Measurements from ENCODE around the gene RPS21. TPM values are rescaled to one million over a fixed set of nuclear protein-coding genes. Genes with fewer than 3 reads are reported as not detected.
A peak's percentile ranks its signal among the peaks of the same experiment; 100 is the strongest.

The RPS21 gene
- total and polyA plus RNA-seq, 2 of the 13 experiments (the other 11 are each of a cell fraction or from before 2014, with no cell fraction given): 2,647 to 11,063 TPM

DNA sequence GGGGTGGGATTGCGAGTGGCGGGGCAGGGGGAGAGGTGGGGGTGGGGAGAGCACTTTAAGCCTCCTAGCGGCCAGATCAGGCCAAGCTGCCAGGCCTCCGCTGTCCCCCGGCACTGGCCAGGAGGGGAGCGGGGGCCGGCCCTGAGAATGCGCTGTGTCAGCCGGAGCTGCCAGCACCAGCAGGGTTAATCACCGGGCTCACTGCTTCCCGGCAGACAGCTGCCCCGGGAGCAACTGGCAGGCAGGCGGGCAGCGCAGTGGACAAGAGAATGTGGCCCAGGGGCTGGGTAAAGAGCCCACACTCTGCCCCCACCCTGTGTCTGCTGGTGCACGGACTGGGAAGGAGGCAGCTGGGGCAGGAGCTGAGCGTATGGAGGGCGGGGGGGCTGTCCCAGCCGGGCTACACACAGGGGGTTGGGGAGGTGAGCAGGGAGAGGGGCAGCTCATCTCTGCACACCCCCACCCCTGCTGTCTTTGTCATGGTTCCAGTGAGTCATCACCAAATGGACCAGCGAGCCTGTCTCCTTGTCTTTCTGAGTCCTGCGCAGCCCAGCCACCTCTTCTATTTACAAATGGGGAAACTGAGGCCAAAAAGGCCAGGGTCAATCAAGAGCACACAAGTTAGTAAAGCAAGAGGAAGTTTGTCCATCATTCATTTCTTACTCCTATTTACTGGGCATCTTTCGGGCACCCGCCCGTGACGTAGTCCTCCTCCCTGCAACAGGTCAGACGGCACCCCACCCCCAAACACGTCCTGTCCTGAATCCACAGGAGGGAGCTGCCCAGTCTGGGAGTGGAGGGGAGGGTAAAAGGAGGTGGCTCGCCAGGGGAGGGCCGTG lies 17.7 kb upstream of the RPS21 start (continued):
- TF ChIP-seq ZNF33A (CRISPR knock-in tag; IDR thresholded peaks at IDR 0.05; ENCODE audit: borderline replicate concordance): no peak
- no peak for TF ChIP-seq PITX1 (CRISPR knock-in tag; IDR thresholded peaks at IDR 0.05)
- no peak for TF ChIP-seq TP53 (CRISPR knock-in tag; conservative IDR thresholded peaks at IDR 0.05)
- TF ChIP-seq, protein P1, sequence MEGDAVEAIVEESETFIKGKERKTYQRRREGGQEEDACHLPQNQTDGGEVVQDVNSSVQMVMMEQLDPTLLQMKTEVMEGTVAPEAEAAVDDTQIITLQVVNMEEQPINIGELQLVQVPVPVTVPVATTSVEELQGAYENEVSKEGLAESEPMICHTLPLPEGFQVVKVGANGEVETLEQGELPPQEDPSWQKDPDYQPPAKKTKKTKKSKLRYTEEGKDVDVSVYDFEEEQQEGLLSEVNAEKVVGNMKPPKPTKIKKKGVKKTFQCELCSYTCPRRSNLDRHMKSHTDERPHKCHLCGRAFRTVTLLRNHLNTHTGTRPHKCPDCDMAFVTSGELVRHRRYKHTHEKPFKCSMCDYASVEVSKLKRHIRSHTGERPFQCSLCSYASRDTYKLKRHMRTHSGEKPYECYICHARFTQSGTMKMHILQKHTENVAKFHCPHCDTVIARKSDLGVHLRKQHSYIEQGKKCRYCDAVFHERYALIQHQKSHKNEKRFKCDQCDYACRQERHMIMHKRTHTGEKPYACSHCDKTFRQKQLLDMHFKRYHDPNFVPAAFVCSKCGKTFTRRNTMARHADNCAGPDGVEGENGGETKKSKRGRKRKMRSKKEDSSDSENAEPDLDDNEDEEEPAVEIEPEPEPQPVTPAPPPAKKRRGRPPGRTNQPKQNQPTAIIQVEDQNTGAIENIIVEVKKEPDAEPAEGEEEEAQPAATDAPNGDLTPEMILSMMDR (CRISPR knock-in tag; IDR thresholded peaks at IDR 0.05): peak; percentile 65
- TF ChIP-seq, protein P2, sequence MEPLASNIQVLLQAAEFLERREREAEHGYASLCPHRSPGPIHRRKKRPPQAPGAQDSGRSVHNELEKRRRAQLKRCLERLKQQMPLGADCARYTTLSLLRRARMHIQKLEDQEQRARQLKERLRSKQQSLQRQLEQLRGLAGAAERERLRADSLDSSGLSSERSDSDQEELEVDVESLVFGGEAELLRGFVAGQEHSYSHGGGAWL (CRISPR knock-in tag; IDR thresholded peaks at IDR 0.05): peak; percentile 65
- 0 out of 2 replicates have a peak, but pooled peaks have one; percentile 80 for TF ChIP-seq KLF12 (CRISPR knock-in tag; IDR thresholded peaks at IDR 0.05; ENCODE audit: borderline replicate concordance)
- TF ChIP-seq, protein P3, sequence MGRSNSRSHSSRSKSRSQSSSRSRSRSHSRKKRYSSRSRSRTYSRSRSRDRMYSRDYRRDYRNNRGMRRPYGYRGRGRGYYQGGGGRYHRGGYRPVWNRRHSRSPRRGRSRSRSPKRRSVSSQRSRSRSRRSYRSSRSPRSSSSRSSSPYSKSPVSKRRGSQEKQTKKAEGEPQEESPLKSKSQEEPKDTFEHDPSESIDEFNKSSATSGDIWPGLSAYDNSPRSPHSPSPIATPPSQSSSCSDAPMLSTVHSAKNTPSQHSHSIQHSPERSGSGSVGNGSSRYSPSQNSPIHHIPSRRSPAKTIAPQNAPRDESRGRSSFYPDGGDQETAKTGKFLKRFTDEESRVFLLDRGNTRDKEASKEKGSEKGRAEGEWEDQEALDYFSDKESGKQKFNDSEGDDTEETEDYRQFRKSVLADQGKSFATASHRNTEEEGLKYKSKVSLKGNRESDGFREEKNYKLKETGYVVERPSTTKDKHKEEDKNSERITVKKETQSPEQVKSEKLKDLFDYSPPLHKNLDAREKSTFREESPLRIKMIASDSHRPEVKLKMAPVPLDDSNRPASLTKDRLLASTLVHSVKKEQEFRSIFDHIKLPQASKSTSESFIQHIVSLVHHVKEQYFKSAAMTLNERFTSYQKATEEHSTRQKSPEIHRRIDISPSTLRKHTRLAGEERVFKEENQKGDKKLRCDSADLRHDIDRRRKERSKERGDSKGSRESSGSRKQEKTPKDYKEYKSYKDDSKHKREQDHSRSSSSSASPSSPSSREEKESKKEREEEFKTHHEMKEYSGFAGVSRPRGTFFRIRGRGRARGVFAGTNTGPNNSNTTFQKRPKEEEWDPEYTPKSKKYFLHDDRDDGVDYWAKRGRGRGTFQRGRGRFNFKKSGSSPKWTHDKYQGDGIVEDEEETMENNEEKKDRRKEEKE (IDR thresholded peaks at IDR 0.05): no peak
- TF ChIP-seq SNRNP70 (IDR thresholded peaks at IDR 0.05; ENCODE audit: low read depth, low read length): no peak
- TF ChIP-seq KDM6A (CRISPR knock-in tag; IDR thresholded peaks at IDR 0.05; ENCODE audit: low read depth): no peak
- peak; percentile 86; the same call in 1 of the 2 replicates for TF ChIP-seq ZNF383 (CRISPR knock-in tag; IDR thresholded peaks at IDR 0.05; ENCODE audit: borderline replicate concordance)
- TF ChIP-seq, protein P4, sequence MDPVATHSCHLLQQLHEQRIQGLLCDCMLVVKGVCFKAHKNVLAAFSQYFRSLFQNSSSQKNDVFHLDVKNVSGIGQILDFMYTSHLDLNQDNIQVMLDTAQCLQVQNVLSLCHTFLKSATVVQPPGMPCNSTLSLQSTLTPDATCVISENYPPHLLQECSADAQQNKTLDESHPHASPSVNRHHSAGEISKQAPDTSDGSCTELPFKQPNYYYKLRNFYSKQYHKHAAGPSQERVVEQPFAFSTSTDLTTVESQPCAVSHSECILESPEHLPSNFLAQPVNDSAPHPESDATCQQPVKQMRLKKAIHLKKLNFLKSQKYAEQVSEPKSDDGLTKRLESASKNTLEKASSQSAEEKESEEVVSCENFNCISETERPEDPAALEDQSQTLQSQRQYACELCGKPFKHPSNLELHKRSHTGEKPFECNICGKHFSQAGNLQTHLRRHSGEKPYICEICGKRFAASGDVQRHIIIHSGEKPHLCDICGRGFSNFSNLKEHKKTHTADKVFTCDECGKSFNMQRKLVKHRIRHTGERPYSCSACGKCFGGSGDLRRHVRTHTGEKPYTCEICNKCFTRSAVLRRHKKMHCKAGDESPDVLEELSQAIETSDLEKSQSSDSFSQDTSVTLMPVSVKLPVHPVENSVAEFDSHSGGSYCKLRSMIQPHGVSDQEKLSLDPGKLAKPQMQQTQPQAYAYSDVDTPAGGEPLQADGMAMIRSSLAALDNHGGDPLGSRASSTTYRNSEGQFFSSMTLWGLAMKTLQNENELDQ (CRISPR knock-in tag; IDR thresholded peaks at IDR 0.05; ENCODE audit: borderline replicate concordance): peak; percentile 68; the same call in 1 of the 2 replicates
- TF ChIP-seq, protein P5, sequence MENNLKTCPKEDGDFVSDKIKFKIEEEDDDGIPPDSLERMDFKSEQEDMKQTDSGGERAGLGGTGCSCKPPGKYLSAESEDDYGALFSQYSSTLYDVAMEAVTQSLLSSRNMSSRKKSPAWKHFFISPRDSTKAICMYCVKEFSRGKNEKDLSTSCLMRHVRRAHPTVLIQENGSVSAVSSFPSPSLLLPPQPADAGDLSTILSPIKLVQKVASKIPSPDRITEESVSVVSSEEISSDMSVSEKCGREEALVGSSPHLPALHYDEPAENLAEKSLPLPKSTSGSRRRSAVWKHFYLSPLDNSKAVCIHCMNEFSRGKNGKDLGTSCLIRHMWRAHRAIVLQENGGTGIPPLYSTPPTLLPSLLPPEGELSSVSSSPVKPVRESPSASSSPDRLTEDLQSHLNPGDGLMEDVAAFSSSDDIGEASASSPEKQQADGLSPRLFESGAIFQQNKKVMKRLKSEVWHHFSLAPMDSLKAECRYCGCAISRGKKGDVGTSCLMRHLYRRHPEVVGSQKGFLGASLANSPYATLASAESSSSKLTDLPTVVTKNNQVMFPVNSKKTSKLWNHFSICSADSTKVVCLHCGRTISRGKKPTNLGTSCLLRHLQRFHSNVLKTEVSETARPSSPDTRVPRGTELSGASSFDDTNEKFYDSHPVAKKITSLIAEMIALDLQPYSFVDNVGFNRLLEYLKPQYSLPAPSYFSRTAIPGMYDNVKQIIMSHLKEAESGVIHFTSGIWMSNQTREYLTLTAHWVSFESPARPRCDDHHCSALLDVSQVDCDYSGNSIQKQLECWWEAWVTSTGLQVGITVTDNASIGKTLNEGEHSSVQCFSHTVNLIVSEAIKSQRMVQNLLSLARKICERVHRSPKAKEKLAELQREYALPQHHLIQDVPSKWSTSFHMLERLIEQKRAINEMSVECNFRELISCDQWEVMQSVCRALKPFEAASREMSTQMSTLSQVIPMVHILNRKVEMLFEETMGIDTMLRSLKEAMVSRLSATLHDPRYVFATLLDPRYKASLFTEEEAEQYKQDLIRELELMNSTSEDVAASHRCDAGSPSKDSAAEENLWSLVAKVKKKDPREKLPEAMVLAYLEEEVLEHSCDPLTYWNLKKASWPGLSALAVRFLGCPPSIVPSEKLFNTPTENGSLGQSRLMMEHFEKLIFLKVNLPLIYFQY (CRISPR knock-in tag; IDR thresholded peaks at IDR 0.05; ENCODE audit: borderline replicate concordance): no peak; the same call in 1 of the 2 replicates
- 0 out of 2 replicates have a peak, but pooled peaks have one; percentile 14 for TF ChIP-seq STAG1 (CRISPR knock-in tag; IDR thresholded peaks at IDR 0.05)
- TF ChIP-seq ZNF143 (CRISPR knock-in tag; IDR thresholded peaks at IDR 0.05): 0 out of 2 replicates have a peak, but pooled peaks have one; percentile 15
- no peak for TF ChIP-seq ZNF709 (CRISPR knock-in tag; IDR thresholded peaks at IDR 0.05)
- TF ChIP-seq RNF2 (conservative IDR thresholded peaks at IDR 0.05; ENCODE audit: low read depth): no peak
- no peak for TF ChIP-seq JARID2 (CRISPR knock-in tag; IDR thresholded peaks at IDR 0.05; ENCODE audit: insufficient replicate concordance)

Measured in HepG2 (cell line).